Central memory CD8-positive, alpha-beta T cell (primary cell): ENCODE measurements around the gene ACP6.
A peak's percentile ranks its signal among the peaks of the same experiment; 100 is the strongest.

ENCODE experiments used
- ATAC-seq: fragments of 150-1000 bp; cut with Tn5 transposase; replicated peaks from 2 replicates; pipeline ENCODE4 v1.10.0; 2022; ENCODE audit warnings: mild to moderate bottlenecking, moderate FRiP score, moderate number of reproducible peaks; ENCODE audit not compliant: poor library complexity, severe bottlenecking; ENCODE audit errors: extremely low read depth
- DNase-seq, 2 donors: peaks; one replicate each; pipeline ENCODE4 v3.0.0; 2021; ENCODE audit warnings: low spot score in 2 of 2
- H3K27ac Mint-ChIP-seq: one replicate; pipeline ENCODE4 v1.8.0; 2022; ENCODE audit warnings: low read depth, mild to moderate bottlenecking, moderate library complexity, mixed read lengths
- H3K27me3 Mint-ChIP-seq: one replicate; pipeline ENCODE4 v1.8.0; 2022; ENCODE audit warnings: mixed read lengths
- H3K36me3 Mint-ChIP-seq: one replicate; pipeline ENCODE4 v1.8.0; 2022; ENCODE audit warnings: mild to moderate bottlenecking, moderate library complexity, mixed read lengths; ENCODE audit not compliant: insufficient read depth
- H3K4me1 Mint-ChIP-seq: one replicate; pipeline ENCODE4 v1.8.0; 2022; ENCODE audit warnings: mixed read lengths
- H3K4me3 Mint-ChIP-seq: one replicate; pipeline ENCODE4 v1.8.0; 2022; ENCODE audit warnings: mild to moderate bottlenecking, moderate library complexity, mixed read lengths
- H3K9me3 Mint-ChIP-seq: one replicate; pipeline ENCODE4 v1.8.0; 2022; ENCODE audit warnings: mixed read lengths

The ACP6 gene

DNA sequence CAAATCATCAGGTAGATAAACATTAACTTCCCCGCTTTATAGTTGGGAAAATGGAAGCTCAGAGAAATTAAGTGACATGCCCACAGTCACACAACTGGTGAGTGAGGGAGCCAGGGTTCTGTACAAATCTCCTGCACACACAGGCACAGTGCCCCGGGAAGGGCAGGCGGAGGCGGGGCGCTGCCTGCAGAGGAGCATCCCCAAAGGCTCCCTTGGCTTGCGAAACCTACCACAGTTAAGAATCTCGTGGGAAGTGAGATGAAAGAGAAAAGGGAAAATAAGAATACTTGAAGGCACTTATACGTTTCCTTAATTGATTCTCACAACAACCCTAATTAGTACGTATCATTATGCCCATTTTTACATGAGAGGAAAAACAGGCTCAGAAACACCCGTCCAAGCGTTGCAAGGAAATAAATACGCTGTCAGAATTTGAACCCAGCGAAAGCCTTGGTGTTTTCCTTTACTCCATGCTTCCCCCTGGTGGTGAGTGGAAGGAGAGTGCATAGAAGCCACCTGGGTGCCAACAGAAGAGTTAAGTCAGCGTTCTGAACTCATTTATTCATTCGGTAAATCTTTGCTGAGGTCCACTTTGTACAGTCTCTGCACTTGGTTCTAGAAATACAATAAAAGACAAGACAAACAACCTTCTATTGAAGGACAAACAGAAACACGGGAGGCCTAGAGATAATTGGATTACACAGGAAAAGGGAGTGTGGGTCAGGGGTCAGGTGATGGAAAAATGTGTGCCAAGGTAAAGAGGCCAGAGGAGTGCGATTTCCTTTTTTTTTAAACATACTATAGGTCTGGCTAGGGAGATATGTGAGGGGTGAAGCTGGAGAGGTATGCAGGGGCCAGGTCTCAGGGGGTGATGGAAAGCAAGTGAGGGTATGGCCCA lies 28.4 kb downstream of the ACP6 start:
- Mint-ChIP-seq H3K4me3 (no peak overlapping the region), H3K27ac (peak overlapping the region; percentile 56)
- peak in 1 of 2 donors; percentile 25 for DNase-seq

DNA sequence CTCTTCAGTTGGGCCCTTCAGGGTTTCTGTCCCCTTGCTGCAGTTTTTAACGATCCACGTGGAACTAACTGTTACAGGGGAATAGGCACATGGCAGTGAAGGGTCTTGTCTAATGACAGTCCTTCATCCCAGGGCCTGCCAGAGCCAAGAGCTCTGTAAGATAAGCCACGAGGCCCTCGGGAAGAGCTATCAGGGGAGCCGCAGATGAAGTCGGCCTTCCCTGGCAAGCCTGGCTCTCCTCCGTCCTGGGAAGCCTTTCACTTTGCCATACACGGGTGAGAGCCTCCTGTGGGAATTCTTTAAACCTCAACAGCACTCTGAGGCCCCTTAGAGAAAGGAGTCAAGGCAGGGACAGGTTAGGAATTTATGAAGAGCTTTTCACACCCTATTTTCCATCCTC lies 29.0 kb downstream of the ACP6 start:
- no peak for ATAC-seq
- no peak overlapping the region for H3K4me3 Mint-ChIP-seq
- H3K4me1 Mint-ChIP-seq = peaks cover 27% of the 10 kb centered on the region
- no peaks in the 10 kb centered on the region for H3K9me3 Mint-ChIP-seq
- H3K27me3 Mint-ChIP-seq = no peaks in the 10 kb centered on the region
- peaks cover 3% of the 10 kb centered on the region for H3K36me3 Mint-ChIP-seq
- DNase-seq = no peak
- H3K27ac Mint-ChIP-seq = no peak overlapping the region

More for the DNA sequence above, 28.4 kb downstream of the ACP6 start:
- Mint-ChIP-seq H3K9me3 (no peaks in the 10 kb centered on the region), H3K4me1 (peaks cover 33% of the 10 kb centered on the region), H3K27me3 (no peaks in the 10 kb centered on the region), H3K36me3 (peaks cover 3% of the 10 kb centered on the region)
- no peak for ATAC-seq

DNA sequence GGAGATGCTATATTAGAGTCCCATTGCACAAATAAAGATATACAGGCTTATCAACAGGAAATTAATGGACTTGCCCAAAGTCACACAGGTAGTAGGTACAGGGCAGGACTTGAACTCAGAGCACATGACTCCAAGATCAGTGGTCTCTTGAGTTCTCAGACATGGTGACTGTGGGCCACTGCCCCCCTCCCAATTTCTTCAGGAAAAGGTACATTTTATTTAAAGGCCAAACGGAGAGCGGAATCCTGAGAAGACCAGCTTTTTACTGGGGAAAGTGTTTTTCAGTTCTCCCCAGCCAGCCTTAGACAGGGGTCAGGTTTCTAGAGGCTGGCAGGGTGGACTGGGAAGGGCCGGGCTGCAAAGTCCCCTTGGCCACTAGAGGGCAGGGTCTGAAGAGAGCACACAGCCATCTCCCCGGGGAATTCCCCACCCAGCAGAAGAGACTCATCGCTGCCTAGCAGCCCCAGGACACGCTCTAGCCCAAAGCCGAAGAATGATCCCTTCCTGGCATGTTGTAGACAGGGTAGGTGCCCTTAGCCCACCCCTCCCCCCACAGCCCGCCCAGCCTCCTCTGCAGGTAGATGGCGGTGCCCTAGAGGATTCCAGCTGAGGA lies 29.7 kb downstream of the ACP6 start:
- no peaks in the 10 kb centered on the region for H3K27me3 Mint-ChIP-seq
- peaks cover 21% of the 10 kb centered on the region for H3K4me1 Mint-ChIP-seq
- H3K4me3 Mint-ChIP-seq = no peak overlapping the region
- peak overlapping the region; percentile 17 for H3K27ac Mint-ChIP-seq
- H3K9me3 Mint-ChIP-seq = no peaks in the 10 kb centered on the region
- DNase-seq = peak; percentile 53 to 61
- ATAC-seq = peak; percentile 99
- H3K36me3 Mint-ChIP-seq = peaks cover 3% of the 10 kb centered on the region

GRCh38 chr1:147636314-147636713 lies 34.0 kb downstream of the ACP6 start:
- H3K36me3 Mint-ChIP-seq = no peaks in the 10 kb centered on the region
- H3K4me1 Mint-ChIP-seq = peaks cover 4% of the 10 kb centered on the region
- DNase-seq = no peak
- H3K4me3 Mint-ChIP-seq = no peak overlapping the region
- H3K27me3 Mint-ChIP-seq = no peaks in the 10 kb centered on the region
- H3K9me3 Mint-ChIP-seq = no peaks in the 10 kb centered on the region
- H3K27ac Mint-ChIP-seq = no peak overlapping the region
- ATAC-seq = no peak

DNA sequence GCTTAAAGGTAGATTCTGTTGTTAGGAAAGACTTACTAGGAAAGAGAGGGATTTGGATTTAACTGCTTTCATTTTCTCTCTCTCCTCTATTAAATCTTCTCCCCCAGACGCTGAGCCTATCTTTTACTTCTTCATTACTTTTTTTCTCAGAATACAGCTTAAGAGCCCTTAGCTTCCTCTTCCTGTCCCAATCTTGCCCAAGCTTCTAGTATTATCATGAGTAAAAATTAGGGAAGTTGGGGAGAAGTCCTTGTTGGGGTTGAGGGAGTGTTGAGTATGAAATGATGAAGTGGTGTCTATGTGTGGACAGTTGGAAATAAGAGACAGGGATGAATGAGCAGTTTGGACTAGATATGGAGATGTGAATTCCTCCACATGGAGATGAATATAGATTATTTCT lies 35.0 kb downstream of the ACP6 start:
- no peak for ATAC-seq
- H3K27ac Mint-ChIP-seq = no peak overlapping the region
- no peaks in the 10 kb centered on the region for H3K36me3 Mint-ChIP-seq

DNA sequence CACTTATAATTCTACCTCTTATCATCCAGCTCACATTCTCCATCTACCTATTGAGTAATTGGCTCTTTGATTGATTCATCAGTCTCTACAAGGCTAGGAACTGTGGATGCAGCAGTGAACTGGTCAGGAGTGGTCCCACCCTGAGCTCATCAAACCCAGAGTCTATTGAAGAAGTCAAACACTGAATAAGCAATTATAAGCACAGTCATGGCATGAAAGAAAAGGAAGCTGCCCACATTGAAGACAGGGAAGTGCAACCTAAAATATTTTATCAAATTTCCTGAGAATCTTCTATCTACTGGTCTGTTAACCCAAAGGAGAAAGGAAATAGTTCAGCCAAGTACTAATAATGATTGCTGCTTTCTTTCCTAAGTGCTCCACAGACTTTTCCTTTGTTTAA lies 35.7 kb downstream of the ACP6 start:
- Mint-ChIP-seq H3K9me3 (no peaks in the 10 kb centered on the region), H3K4me1 (peaks cover under 1% of the 10 kb centered on the region), H3K27ac (no peak overlapping the region), H3K4me3 (no peak overlapping the region), H3K36me3 (no peaks in the 10 kb centered on the region), H3K27me3 (no peaks in the 10 kb centered on the region)
- no peak for ATAC-seq
- no peak for DNase-seq

More for the DNA sequence above, 35.0 kb downstream of the ACP6 start:
- H3K4me3 Mint-ChIP-seq = no peak overlapping the region
- H3K4me1 Mint-ChIP-seq = peaks cover under 1% of the 10 kb centered on the region
- H3K27me3 Mint-ChIP-seq = no peaks in the 10 kb centered on the region
- no peaks in the 10 kb centered on the region for H3K9me3 Mint-ChIP-seq
- no peak for DNase-seq

DNA sequence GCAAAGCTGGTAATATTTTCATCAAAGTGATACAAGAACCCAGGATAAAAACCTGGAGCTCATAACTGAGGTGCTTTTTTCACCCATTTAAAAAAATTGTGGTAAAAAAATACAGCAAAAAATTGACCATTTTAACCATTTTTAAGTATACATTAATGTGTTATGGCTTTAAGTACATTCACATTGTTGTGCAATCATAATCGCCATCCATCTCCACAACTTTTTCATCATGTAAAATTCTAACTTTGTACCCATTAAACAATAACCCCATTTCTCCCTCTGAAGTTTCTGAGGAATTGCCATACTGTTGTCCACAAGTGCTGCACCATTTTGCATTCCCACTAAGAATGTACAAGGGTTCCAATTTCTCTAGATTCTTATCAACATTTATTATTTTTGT lies 36.6 kb downstream of the ACP6 start:
- no peak for ATAC-seq

DNA sequence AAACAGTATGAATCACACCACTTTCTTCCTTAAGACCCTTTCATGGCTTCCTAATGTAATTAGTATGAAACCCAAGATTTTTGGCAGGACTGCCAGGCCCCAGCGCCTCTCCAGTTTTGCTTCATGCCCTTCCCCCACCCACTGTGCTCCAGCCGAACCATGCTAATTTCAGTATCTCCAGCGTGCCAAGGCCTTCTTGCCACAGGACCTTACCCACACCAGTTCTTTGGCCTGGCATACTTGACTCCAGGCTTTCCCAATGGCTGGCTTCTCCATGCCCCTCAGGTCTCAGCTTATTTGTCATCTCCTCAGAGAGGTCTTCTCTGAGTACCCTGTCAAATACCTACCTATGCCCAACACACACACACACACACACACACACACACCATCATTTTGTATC lies 38.5 kb downstream of the ACP6 start:
- H3K9me3 Mint-ChIP-seq = no peaks in the 10 kb centered on the region
- DNase-seq = no peak
- ATAC-seq = no peak
- peaks cover 21% of the 10 kb centered on the region for H3K4me1 Mint-ChIP-seq
- H3K36me3 Mint-ChIP-seq = no peaks in the 10 kb centered on the region
- no peaks in the 10 kb centered on the region for H3K27me3 Mint-ChIP-seq
- H3K27ac Mint-ChIP-seq = no peak overlapping the region
- no peak overlapping the region for H3K4me3 Mint-ChIP-seq

More for the DNA sequence above, 36.6 kb downstream of the ACP6 start:
- Mint-ChIP-seq H3K27ac (no peak overlapping the region), H3K4me3 (no peak overlapping the region), H3K36me3 (no peaks in the 10 kb centered on the region), H3K4me1 (peaks cover 10% of the 10 kb centered on the region), H3K27me3 (no peaks in the 10 kb centered on the region), H3K9me3 (no peaks in the 10 kb centered on the region)
- DNase-seq = no peak

GRCh38 chr1:147630447-147630846 lies 39.9 kb downstream of the ACP6 start:
- Mint-ChIP-seq H3K27ac (no peak overlapping the region), H3K36me3 (no peaks in the 10 kb centered on the region), H3K27me3 (no peaks in the 10 kb centered on the region), H3K4me1 (peaks cover 22% of the 10 kb centered on the region), H3K4me3 (no peak overlapping the region), H3K9me3 (no peaks in the 10 kb centered on the region)
- DNase-seq (no peak), ATAC-seq (no peak)

- Mint-ChIP-seq H3K4me3 (no peak overlapping the region), H3K27me3 (no peaks in the 10 kb centered on the region), H3K36me3 (no peaks in the 10 kb centered on the region), H3K27ac (no peak overlapping the region), H3K4me1 (peaks cover 22% of the 10 kb centered on the region), H3K9me3 (no peaks in the 10 kb centered on the region)
- no peak for ATAC-seq
- no peak for DNase-seq
These were observed 40.3 kb downstream of the ACP6 start for GRCh38 chr1:147630022-147630421.

DNA sequence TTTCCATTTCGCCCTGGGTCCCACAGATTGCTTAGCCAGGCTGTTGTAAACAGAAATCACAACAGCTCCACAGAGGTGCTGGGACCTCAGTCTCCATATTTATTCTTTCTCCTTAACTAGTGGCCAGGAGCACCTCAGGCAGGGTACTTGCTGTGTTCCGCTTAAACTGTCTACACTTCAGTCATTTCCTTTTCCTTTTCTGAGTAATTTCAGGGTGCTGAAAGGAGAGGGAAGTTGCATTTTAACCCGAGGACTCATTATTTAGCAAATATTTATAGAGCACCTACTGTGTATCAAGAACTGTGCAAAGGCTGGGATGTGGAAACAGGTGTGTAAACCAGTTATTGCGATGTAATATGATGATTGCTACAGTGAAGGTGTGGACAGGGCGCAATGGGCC lies 41.9 kb downstream of the ACP6 start:
- Mint-ChIP-seq H3K4me3 (peak overlapping the region; percentile 26), H3K27ac (no peak overlapping the region), H3K27me3 (no peaks in the 10 kb centered on the region), H3K9me3 (no peaks in the 10 kb centered on the region), H3K36me3 (no peaks in the 10 kb centered on the region), H3K4me1 (peaks cover 22% of the 10 kb centered on the region)
- DNase-seq (no peak), ATAC-seq (no peak)

DNA sequence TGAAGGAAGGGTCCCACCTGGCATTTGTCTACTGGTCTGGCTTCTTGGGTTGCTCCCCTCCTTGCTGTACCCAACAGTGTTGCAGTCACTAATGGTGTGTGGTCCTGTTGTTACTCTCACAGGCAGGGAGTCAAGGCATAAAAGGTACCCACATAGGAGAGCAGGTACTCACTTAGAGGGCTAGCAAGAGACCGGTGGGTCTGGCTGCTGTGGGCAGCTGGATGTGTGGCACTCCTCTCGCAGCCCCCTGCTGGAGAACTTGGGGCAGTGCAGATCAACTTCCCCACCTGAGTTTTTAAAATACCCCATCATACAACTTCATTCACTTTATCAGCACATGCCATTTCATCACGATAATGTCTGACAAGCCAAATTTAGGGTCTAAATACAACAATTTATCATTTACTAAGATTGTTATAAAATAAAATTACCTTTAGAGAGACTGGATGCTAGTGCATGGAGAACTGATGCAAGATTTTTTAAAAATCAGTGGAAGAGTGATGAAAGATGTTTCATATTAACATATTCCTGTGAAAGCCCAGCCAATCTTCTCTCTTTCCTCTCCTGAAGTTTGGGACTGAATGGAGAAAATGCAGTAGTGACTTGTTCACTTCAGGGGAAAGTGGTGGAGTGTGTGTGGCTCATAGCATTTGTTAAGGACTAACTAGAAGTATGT lies 42.8 kb downstream of the ACP6 start:
- Mint-ChIP-seq H3K27ac (no peak overlapping the region), H3K27me3 (no peaks in the 10 kb centered on the region), H3K9me3 (no peaks in the 10 kb centered on the region), H3K36me3 (no peaks in the 10 kb centered on the region), H3K4me1 (peaks cover 22% of the 10 kb centered on the region), H3K4me3 (no peak overlapping the region)
- DNase-seq (peak in 1 of 2 donors; percentile 32), ATAC-seq (no peak)
